GM21515 (cell line): ENCODE data around the gene STIM1.
"Not testable (repeated sequence)": the region's sequence is repeated elsewhere in the genome, so short reads cannot be mapped to it uniquely, and the experiment has no call there.

Source experiments
- ATAC-seq: cut with Tn5 transposase; IDR thresholded peaks from one replicate; pipeline ENCODE4 v1.9.1; 2021; ENCODE audit not compliant: unreplicated experiment

The STIM1 gene

GRCh38 chr11:3970108-3970507 lies 114.6 kb downstream of the STIM1 start:
- no peak for ATAC-seq

DNA sequence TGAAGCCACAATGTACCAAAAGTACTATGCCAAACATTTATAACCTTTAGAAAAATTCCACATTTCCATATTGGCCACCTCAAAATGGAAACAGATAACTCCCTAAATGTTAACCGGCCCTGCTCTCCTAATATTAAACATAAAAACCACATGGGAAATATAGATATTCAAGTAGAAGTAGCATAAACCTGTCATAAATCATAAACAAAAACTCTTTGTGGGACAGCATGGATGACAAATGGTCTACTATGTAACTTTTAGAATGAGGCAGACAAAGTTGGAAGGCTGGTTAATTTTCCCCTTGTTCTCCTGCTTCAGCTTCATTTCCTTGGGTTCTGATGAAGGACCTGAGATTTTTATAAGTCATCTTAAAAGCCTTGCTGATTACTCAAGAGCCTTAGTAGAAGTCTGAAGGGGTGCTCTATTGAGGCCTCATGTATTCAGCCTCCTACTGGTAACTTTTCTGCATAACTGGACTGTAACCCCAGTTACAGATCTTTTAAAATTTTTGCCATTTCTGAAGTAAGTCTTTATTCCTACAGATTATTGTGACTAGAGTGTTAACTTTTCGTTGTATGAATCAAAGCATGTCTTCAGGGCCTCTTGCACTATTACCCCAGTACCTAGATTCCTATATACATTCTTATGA lies 116.4 kb downstream of the STIM1 start:
- ATAC-seq: no peak

DNA sequence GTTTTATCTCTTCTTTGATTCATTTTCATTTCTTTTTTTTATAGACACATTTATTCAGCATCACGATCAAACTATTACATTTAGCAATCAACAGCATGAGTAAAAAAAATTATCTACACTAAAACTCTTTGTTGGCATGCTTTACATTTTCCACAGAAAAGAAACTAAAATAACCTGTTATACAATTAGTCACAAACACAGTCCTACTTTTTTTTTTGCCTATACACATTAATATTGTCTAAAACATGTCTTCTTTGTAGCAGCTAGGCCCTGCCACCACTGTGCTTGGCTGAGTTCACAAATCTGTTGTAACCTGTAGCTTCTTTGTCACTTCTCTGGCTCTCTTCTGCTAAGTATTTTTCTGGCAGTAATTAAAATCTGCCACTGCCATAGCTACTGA lies 117.0 kb downstream of the STIM1 start:
- ATAC-seq: no peak

- ATAC-seq: no peak
Observed at GRCh38 chr11:3977078-3977477, 121.6 kb downstream of the STIM1 start.

DNA sequence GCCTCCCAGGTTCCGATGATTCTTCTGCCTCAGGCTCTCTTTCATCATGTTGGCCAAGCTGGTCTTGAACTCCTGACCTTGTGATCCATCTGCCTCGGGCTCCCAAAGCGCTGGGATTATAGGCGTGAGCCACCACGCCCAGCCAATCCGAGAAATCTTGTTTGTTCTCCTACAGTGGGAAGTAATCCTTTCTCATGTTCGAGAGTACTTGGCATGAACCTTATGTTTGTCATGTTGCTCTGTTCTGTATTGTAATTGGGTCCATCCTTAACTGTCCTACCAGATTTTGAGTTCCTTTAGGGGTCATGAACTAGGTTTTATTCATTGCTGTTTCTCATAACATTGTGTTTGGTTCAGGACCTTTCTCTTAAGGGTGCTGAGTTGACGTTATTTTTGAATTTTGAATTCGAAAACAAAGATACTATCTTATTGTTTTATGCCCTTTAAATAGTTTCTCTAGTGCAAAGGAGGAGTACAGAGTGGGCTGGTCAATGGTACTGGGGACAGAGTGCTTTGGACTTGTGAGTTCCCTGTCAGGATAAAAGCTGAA lies 125.7 kb downstream of the STIM1 start:
- no peak for ATAC-seq

DNA sequence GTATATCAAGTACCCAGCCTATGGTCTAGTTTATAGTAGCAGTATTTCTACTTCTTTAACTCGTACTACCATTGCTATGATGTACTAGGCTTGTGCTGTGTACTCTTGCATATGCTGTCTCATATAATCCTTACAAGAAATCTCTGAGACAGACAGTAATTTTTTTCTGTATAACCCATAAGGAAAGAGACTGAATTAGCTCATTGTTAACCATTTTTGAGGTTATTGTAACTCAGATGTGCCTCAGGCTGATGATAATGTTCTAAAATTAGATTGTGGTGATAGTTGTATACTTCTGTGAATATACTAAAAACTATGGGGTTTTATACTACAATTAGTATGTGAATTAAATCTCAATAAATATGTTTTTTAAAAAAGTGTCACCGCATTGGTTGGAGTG lies 127.0 kb downstream of the STIM1 start:
- no peak for ATAC-seq

DNA sequence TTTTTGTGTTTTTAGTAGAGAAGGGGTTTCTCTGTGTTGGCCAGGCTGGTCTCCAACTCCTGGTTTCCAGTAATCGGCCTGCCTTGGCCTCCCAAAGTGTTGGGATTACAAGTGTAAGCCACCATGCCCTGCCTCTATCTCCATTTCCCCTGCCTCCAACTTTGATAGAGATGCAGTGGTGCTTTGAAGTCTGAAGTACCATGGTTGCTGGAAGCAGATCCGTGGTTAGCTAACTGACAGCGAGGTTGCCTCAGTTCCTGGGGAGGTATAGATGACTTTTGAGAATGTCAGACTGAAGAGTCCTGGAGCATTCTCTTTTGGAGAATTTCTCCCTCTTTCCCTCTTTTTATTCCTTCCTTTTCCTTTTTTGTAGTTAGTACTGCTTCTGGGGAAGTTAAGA lies 127.6 kb downstream of the STIM1 start:
- ATAC-seq: no peak

DNA sequence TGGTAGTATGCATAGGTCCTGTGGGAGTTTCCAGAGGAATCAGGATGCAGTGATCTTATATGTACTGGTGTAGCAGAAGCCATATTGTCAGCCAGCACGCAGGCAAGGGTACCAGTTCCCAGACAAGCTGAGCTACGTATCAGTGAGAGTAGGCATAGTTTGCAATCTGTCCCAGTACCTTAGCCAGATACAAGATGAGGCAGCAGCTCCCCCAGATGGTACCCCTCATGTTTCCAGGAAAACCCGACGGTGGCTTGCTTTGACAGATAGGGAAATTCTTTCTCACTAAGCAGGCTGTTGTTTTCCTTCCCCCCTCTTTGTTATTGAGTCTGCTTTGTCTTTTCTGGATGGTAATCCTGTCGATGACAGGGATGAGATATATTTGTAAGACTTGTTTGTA lies 129.4 kb downstream of the STIM1 start:
- no peak for ATAC-seq

DNA sequence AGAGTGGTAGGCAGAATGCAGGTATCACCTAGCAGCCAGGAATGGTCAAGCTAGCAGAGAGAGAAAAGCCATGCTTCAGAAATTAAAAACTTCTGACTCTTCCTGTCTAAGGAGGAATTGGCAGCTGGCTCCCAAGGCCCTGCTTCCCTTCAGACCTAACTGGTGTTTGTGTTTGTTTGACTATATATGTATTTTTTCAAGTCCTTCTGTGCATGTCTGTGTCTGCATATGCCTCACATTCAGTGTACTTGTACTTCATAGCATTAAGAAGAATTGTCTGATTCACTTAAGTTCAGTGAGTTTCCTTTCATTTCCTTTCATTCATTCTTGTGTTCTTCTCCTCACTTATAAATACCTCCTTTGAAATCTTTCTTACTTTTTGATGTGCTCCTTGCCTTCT lies 130.2 kb downstream of the STIM1 start:
- ATAC-seq: no peak

- no peak for ATAC-seq
Observed at GRCh38 chr11:3986301-3986700, 130.8 kb downstream of the STIM1 start.

GRCh38 chr11:3989276-3989920 lies 133.9 kb downstream of the STIM1 start:
- no peak for ATAC-seq

DNA sequence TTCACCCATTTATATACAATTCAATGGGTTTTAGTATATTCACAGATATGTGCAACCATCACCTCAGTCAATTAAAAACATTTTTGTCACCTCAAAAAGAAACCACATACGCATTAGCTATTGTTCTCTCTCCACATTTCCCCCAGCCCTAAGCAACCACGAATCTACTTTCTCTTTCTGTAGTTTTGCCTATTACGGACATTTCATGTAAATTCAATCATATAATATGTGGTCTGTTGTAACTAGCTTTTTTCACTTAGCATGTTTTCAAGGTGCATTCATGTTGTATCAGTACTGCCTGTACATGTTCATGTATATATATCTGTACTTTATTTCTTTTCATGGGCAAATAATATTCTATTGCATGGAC lies 134.4 kb downstream of the STIM1 start:
- no peak for ATAC-seq

- ATAC-seq: no peak
Observed at GRCh38 chr11:3990406-3990805, 134.9 kb downstream of the STIM1 start.

- no peak for ATAC-seq
Observed at GRCh38 chr11:3992964-3993363, 137.5 kb downstream of the STIM1 start.

- no peak for ATAC-seq
Observed at GRCh38 chr11:3994030-3994640, 138.7 kb downstream of the STIM1 start.

DNA sequence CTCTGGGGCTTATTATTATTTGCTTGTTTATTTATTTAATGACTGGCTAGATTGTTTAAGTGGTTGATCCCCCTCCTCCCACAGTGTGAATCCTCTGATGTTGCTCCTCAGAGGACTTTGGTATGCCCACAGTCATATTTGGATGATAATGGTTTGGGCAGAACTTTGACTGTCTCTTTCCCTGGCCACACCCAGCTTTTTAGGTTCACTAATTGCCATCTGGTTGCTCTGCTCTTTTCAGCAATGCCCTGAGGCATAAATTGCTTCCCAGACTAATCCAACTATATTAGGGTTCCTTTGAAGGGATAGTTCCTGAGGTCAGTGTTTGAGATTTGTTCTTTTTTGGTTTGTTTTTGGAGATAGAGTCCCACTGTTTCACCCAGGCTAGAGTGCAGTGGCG lies 139.8 kb downstream of the STIM1 start:
- ATAC-seq: no peak

- ATAC-seq: no peak
Observed at GRCh38 chr11:3995949-3996554, 140.6 kb downstream of the STIM1 start.

GRCh38 chr11:3996651-3997050 lies 141.2 kb downstream of the STIM1 start:
- no peak for ATAC-seq

- ATAC-seq: not testable (repeated sequence)
Observed at GRCh38 chr11:4004753-4005152, 149.3 kb downstream of the STIM1 start.

- ATAC-seq: no peak
Observed at GRCh38 chr11:4006946-4007680, 151.6 kb downstream of the STIM1 start.

DNA sequence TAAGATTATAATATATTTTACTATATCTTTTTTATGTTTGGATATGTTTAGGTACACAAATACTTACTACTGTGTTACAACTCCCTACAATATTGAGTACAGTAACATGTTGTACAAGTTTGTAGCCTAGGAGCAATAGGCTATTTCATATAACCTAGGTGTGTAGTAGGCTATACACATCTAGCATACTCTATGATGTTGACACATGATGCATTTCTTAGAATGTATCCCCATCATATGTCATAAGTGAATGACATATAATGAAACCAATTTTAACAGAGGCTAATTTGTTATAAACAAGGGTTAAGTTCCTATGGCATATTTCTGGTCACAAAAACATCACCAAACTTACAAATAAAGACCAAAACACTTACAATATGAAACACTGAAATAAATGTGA lies 152.7 kb downstream of the STIM1 start:
- ATAC-seq: no peak
